NCI-H2107 treated with DMSO at 0.1 percent for 48 hours (cell line): ENCODE measurements around the gene KIF6.
"Not testable (repeated sequence)": the region's sequence is repeated elsewhere in the genome, so short reads cannot be mapped to it uniquely, and the experiment has no call there.

Source experiments
- DNase-seq: peaks from one replicate; lab custom pipeline; 2025; ENCODE audit not compliant: unreplicated experiment; lab: John Stamatoyannopoulos, UW

Gene KIF6

GRCh38 chr6:39723350-39723749 lies 1.9 kb downstream of the KIF6 start:
- not testable (repeated sequence) for DNase-seq

GRCh38 chr6:39714802-39715201 lies 10.4 kb downstream of the KIF6 start:
- no peak for DNase-seq

- DNase-seq = no peak
Measured at GRCh38 chr6:39707962-39708683, 17.1 kb downstream of the KIF6 start.

GRCh38 chr6:39706819-39707335 lies 18.3 kb downstream of the KIF6 start:
- DNase-seq = no peak

GRCh38 chr6:39702265-39702664 lies 22.9 kb downstream of the KIF6 start:
- DNase-seq = no peak

GRCh38 chr6:39700362-39700761 lies 24.8 kb downstream of the KIF6 start:
- DNase-seq = no peak

GRCh38 chr6:39698789-39699188 lies 26.4 kb downstream of the KIF6 start:
- DNase-seq = no peak

GRCh38 chr6:39696986-39697788 lies 28.0 kb downstream of the KIF6 start:
- no peak for DNase-seq

GRCh38 chr6:39695447-39695846 lies 29.8 kb downstream of the KIF6 start:
- no peak for DNase-seq

- DNase-seq = no peak
Measured at GRCh38 chr6:39693206-39693605, 32.0 kb downstream of the KIF6 start.

- DNase-seq = peak; percentile 6
Measured at GRCh38 chr6:39688494-39688893, 36.7 kb downstream of the KIF6 start.

- DNase-seq = no peak
Measured at GRCh38 chr6:39686976-39687375, 38.2 kb downstream of the KIF6 start.

- DNase-seq = no peak
Measured at GRCh38 chr6:39685938-39686337, 39.3 kb downstream of the KIF6 start.

GRCh38 chr6:39685489-39685826 lies 39.8 kb downstream of the KIF6 start:
- no peak for DNase-seq

GRCh38 chr6:39684790-39685488 lies 40.3 kb downstream of the KIF6 start:
- no peak for DNase-seq

- DNase-seq = no peak
Measured at GRCh38 chr6:39681674-39682121, 43.5 kb downstream of the KIF6 start.

GRCh38 chr6:39678914-39679313 lies 46.3 kb downstream of the KIF6 start:
- DNase-seq = no peak

- DNase-seq = not testable (repeated sequence)
Measured at GRCh38 chr6:39677318-39677717, 47.9 kb downstream of the KIF6 start.

GRCh38 chr6:39670519-39670918 lies 54.7 kb downstream of the KIF6 start:
- DNase-seq = no peak

GRCh38 chr6:39669973-39670342 lies 55.2 kb downstream of the KIF6 start:
- no peak for DNase-seq

GRCh38 chr6:39669207-39669972 lies 55.8 kb downstream of the KIF6 start:
- DNase-seq = no peak
